ENCODE measurements around the gene ZC3H4. TPM values are rescaled to one million over a fixed set of nuclear protein-coding genes. Genes with fewer than 3 reads are reported as not detected.

Gene ZC3H4
- total RNA-seq, 1 donor from 2014 or later: 22.1 TPM

DNA sequence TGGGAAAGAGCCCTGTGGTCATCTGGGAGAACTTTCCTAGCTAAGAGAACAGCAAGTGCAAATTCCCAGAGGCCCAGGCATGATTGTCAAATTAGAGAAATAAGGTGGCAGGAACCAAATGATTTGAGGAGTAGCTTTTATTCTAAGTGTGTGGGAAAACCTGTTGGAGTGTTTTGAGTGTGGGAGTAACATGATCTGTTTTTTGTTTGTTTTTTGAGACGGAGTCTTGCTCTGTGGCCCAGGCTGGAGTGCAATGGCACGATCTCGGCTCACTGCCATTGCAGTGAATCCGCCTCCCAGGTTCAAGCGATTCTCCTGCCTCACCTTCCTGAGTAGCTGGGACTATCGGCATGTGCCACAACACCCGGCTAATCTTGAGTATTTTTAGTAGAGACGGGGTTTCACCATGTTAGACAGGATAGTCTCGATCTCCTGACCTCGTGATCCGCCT is 19.5 kb upstream of the ZC3H4 start:
- TF ChIP-seq, protein P1, sequence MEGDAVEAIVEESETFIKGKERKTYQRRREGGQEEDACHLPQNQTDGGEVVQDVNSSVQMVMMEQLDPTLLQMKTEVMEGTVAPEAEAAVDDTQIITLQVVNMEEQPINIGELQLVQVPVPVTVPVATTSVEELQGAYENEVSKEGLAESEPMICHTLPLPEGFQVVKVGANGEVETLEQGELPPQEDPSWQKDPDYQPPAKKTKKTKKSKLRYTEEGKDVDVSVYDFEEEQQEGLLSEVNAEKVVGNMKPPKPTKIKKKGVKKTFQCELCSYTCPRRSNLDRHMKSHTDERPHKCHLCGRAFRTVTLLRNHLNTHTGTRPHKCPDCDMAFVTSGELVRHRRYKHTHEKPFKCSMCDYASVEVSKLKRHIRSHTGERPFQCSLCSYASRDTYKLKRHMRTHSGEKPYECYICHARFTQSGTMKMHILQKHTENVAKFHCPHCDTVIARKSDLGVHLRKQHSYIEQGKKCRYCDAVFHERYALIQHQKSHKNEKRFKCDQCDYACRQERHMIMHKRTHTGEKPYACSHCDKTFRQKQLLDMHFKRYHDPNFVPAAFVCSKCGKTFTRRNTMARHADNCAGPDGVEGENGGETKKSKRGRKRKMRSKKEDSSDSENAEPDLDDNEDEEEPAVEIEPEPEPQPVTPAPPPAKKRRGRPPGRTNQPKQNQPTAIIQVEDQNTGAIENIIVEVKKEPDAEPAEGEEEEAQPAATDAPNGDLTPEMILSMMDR (IDR thresholded peaks at IDR 0.05; ENCODE audit: borderline replicate concordance): no peak
- intact Hi-C loops (cut with micrococcal nuclease): no loop called here
- H3K9me3 ChIP-seq (replicated peaks): no peaks in the 10 kb centered on the region
- H3K36me3 ChIP-seq: no peaks in the 10 kb centered on the region
- H3K4me3 ChIP-seq: no peak overlapping the region
- peaks cover 40% of the 10 kb centered on the region for H3K4me1 ChIP-seq
- no peaks in the 10 kb centered on the region for H3K27me3 ChIP-seq (ENCODE audit: low read depth)
- no peak for DNase-seq
- no peak overlapping the region for H3K27ac ChIP-seq (replicated peaks)

DNA sequence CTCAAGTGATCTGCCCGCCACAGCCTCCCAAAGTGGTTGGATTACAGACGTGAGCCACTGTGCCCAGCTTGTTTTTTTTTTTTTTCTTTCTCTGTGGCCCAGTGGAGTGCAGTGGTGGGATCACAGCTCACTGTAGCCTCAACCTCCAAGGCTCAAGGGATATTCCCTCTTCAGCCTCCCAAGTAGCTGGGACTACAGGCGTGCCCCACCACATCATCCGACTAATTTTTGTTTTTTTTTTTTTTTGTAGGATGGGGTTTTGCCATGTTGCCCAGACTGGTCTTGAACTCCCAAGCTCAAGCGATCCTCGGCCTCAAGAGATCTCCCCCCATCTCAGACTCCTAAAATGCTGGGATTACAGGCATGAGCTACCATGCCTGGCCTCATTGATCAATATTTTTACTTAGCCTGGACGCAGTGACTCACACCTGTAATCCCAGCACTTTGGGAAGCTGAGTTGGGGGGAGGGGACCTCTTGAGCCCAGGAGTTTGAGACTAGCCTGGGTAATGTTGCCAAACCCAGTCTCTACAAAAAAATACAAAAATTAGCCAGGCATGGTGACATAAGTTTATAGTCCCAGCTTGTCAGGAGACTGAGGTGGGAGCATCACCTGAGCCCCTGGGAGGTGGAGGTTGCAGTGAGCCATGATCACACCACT is 18.7 kb upstream of the ZC3H4 start:
- TF ChIP-seq, protein P1 (IDR thresholded peaks at IDR 0.05; ENCODE audit: borderline replicate concordance): no peak
- peak overlapping the region; percentile 94 for H3K4me3 ChIP-seq
- intact Hi-C loops (cut with micrococcal nuclease): no loop called here
- H3K9me3 ChIP-seq (replicated peaks): no peaks in the 10 kb centered on the region
- H3K4me1 ChIP-seq: peaks cover 40% of the 10 kb centered on the region
- no peaks in the 10 kb centered on the region for H3K36me3 ChIP-seq
- no peak overlapping the region for H3K27ac ChIP-seq (replicated peaks)
- no peak for DNase-seq
- H3K27me3 ChIP-seq (ENCODE audit: low read depth): no peaks in the 10 kb centered on the region

DNA sequence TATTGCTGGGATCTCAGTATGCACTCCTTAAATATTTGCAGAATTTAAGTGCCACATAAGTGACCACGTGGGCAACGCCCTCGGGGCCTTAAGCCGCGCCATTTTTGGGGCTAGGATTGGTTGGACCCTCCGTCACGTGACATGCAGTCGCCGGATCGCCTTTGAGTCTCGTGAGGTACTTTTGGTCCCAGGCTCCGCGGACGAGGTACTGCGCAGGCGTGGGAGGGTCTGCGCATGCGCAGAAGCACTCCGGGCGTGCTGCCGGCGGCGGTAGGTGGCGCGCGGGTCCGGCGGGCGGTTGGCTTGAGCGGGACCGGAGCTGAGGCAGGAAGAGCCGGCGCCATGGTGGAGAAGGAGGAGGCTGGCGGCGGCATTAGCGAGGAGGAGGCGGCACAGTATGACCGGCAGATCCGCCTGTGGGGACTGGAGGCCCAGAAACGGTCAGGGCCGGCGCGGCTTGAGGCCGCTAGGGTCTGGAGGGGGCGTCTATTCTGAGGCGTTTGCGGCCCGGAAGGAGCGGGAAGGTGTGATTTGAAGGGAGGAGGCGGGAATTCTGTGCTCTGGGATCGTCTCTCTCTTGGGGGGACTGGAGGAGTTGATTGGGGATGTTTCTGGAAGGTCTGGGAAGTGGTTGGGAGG is 17.1 kb upstream of the ZC3H4 start, which contains the start of gene SAE1:
TSS of gene SAE1 (plus strand) at position 247 of the 639 bp plus-strand sequence. CDS start at position 343, 96 bp downstream.
- peaks cover 40% of the 10 kb centered on the region for H3K4me1 ChIP-seq
- peak within 1 kb of the TSS; percentile 97 for H3K27ac ChIP-seq (replicated peaks)
- H3K4me3 ChIP-seq: peak within 1 kb of the TSS; percentile 94
- TF ChIP-seq, protein P1 (IDR thresholded peaks at IDR 0.05; ENCODE audit: borderline replicate concordance): peak; percentile 68
- H3K36me3 ChIP-seq: no peaks in the 10 kb centered on the region
- peak; percentile 93 for DNase-seq
- no peaks in the 10 kb centered on the region for H3K9me3 ChIP-seq (replicated peaks)
- intact Hi-C loops (cut with micrococcal nuclease): no loop called here
- H3K27me3 ChIP-seq (ENCODE audit: low read depth): no peaks in the 10 kb centered on the region

DNA sequence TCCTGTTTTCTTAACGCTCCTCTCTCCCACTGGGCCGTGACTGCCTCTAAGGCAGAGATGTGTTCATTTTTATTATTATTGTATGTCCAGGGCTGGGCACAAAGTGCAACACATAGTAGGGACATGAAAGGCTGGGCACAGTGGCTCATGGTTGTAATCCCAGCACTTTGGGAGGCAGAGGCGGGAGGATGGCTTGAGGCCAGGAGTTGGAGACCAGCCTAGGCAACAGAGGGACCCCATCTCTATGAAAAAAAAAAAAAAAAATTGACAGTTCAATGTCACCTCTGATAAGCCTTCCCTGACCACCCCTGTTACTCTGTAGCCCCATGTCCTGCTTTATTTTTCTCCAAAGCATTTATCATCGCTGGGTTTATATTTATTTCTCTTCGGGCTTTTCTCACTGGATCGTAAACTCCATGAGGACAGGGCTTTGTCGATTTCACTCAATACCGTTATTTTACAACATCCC is 16.6 kb upstream of the ZC3H4 start:
- TF ChIP-seq, protein P1 (IDR thresholded peaks at IDR 0.05; ENCODE audit: borderline replicate concordance): no peak
- Histone ChIP-seq H3K27me3 (ENCODE audit: low read depth) (no peaks in the 10 kb centered on the region), H3K4me3 (peak overlapping the region; percentile 94), H3K9me3 (replicated peaks) (no peaks in the 10 kb centered on the region), H3K4me1 (peaks cover 36% of the 10 kb centered on the region), H3K36me3 (no peaks in the 10 kb centered on the region), H3K27ac (replicated peaks) (peak overlapping the region; percentile 97)
- intact Hi-C loops (cut with micrococcal nuclease): no loop called here
- DNase-seq: no peak

DNA sequence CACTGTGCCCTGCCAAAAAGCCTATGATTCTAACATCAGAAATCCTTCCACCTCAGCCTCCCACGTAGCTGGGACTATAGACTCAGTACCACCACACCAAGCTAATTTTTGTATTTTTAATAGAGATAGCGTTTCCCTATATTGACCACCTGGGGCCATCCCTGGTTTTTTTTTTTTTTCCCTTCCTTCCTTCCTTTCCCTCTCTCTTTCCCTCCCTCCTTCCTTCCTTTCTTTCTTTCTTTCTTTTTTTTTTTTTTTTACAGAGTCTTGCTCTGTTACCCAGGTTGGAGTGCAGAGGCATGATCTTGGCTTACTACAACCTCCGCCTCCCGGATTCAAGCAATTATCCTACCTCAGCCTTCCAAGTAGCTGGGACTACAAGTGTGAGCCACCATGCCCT is 16.0 kb upstream of the ZC3H4 start:
- Histone ChIP-seq H3K27ac (replicated peaks) (no peak overlapping the region), H3K9me3 (replicated peaks) (no peaks in the 10 kb centered on the region), H3K27me3 (ENCODE audit: low read depth) (no peaks in the 10 kb centered on the region), H3K4me3 (no peak overlapping the region), H3K4me1 (peaks cover 31% of the 10 kb centered on the region), H3K36me3 (no peaks in the 10 kb centered on the region)
- intact Hi-C loops (cut with micrococcal nuclease): no loop called here
- TF ChIP-seq, protein P1 (IDR thresholded peaks at IDR 0.05; ENCODE audit: borderline replicate concordance): no peak
- DNase-seq: no peak

Measured in left ventricle myocardium inferior (tissue), 1 donor.